Ascending aorta (tissue), 2 donors: ENCODE measurements around the gene DTX3. TPM values are rescaled to one million over a fixed set of nuclear protein-coding genes. Genes with fewer than 3 reads are reported as not detected.
"Not testable (repeated sequence)": the region's sequence is repeated elsewhere in the genome, so short reads cannot be mapped to it uniquely, and the experiment has no call there.

Experiments
- DNase-seq, 2 donors: peaks; one replicate each; pipeline ENCODE4 v3.0.0-alpha.2; 2019; ENCODE audit warnings: low spot score in 2 of 2
- H3K27ac ChIP-seq, 2 donors: fragments of 200-600 bp; sonication (generic); one replicate each; pipeline ENCODE4 v1.5.1; 2016 to 2017; ENCODE audit warnings: mild to moderate bottlenecking in 1 of 2
- H3K27me3 ChIP-seq: fragments of 200-600 bp; sonication (generic); one replicate; pipeline ENCODE4 v1.5.1; 2017
- H3K36me3 ChIP-seq, 2 donors: fragments of 200-600 bp; sonication (generic); one replicate each; pipeline ENCODE4 v1.5.1; 2016
- H3K4me1 ChIP-seq, 2 donors: fragments of 200-600 bp; sonication (generic); one replicate each; pipeline ENCODE4 v1.5.1; 2016 to 2017; ENCODE audit warnings: mild to moderate bottlenecking in 1 of 2
- H3K4me3 ChIP-seq, 2 donors: fragments of 200-600 bp; sonication (generic); one replicate each; pipeline ENCODE4 v1.5.1; 2016 to 2017; ENCODE audit warnings: mild to moderate bottlenecking in 1 of 2
- H3K9me3 ChIP-seq, 2 donors: fragments of 200-600 bp; sonication (generic); one replicate each; pipeline ENCODE4 v1.5.1; 2016
- intact Hi-C: fragments of 100-400 bp; cut with DNase I; formaldehyde crosslinking; loops from one replicate; pipeline ENCODE4 v1.15.1; 2023
- total RNA-seq: library from RNA; depleted of rRNA; stranded (reverse); fragments of >200 nt; gene quantifications from one replicate; pipeline ENCODE4 v1.1.0, GENCODE V29; 2016
- TF ChIP-seq, protein P1 (sequence below), 3 experiments: fragments of 200-600 bp in 2 of 3; fragments of 450-650 bp in 1 of 3; sonication (generic) in 2 of 3; IDR thresholded peaks; one replicate each; pipeline ENCODE4 v1.5.1; 2016 to 2019; ENCODE audit warnings: antibody characterized with exemption in 3 of 3, mild to moderate bottlenecking in 1 of 3, moderate library complexity in 1 of 3

DTX3 gene
- total RNA-seq, 1 donor from 2014 or later = 33.5 TPM

DNA sequence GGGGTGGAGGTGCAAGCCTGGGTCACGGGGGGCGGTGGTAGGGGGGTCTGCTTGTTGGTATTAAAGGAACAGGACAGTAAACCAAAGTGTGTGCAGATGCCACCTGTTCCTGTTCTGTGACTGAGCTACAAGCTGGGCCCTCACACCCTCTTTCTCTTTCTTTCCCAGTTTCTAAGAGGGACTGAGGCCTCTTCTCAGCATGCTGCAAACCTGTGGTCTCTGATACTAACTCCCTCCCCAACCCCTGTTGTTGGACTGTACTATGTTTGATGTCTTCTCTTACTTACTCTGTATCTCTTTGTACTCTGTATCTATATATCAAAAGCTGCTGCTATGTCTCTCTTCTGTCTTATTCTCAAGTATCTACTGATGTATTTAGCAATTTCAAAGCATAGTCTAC is 20.6 kb upstream of the DTX3 start:
- intact Hi-C loops = no loop called here
- Histone ChIP-seq H3K36me3 (no peaks in the 10 kb centered on the region), H3K4me3 (no peak overlapping the region), H3K27me3 (no peaks in the 10 kb centered on the region), H3K4me1 (no peaks in the 10 kb centered on the region), H3K27ac (no peak overlapping the region), H3K9me3 (no peaks in the 10 kb centered on the region)
- TF ChIP-seq, protein P1, sequence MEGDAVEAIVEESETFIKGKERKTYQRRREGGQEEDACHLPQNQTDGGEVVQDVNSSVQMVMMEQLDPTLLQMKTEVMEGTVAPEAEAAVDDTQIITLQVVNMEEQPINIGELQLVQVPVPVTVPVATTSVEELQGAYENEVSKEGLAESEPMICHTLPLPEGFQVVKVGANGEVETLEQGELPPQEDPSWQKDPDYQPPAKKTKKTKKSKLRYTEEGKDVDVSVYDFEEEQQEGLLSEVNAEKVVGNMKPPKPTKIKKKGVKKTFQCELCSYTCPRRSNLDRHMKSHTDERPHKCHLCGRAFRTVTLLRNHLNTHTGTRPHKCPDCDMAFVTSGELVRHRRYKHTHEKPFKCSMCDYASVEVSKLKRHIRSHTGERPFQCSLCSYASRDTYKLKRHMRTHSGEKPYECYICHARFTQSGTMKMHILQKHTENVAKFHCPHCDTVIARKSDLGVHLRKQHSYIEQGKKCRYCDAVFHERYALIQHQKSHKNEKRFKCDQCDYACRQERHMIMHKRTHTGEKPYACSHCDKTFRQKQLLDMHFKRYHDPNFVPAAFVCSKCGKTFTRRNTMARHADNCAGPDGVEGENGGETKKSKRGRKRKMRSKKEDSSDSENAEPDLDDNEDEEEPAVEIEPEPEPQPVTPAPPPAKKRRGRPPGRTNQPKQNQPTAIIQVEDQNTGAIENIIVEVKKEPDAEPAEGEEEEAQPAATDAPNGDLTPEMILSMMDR (IDR thresholded peaks at IDR 0.05) = no peak
- DNase-seq = no peak

DNA sequence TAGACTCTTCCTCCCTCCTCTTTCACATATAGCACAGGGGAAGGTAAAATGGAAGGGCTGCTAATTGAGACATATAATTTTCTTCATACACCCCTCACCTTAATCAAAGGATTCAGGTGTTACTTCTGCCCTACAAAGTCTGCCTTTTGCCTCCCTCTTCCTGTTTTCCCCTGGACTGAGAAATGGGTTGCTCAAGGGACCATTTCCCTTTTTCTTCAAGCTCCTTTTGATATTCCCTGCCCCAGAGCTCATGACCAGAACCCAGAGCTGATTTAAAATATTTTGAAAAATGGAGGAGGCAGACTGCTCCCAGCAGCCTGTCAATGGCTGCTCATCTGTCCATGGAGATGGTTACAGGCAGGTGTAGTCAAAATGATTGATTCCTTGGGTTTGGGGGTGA is 19.9 kb upstream of the DTX3 start:
- Histone ChIP-seq H3K4me1 (no peaks in the 10 kb centered on the region), H3K36me3 (no peaks in the 10 kb centered on the region), H3K27me3 (no peaks in the 10 kb centered on the region), H3K4me3 (no peak overlapping the region), H3K27ac (no peak overlapping the region), H3K9me3 (no peaks in the 10 kb centered on the region)
- intact Hi-C loops = no loop called here
- no peak for DNase-seq
- TF ChIP-seq, protein P1 (IDR thresholded peaks at IDR 0.05) = no peak

DNA sequence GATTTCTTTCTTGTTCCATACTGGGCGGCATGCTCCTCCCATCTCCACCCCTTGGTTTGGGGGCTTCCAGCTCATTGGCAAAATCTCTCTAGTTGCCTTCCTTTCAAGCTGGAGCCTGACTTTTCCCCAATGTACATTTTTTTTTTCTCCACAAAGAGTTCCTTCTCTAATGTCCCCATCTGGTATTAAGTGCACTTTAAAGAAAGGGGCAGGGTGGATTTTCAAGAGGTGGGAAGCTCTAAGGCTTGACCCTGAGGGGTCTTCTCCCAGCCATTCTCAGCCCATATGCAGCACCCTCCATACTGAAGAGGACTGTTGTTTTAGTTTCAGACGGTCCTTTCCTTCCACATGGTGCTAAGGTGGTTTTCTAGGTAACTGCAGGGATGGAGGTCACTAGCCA is 19.5 kb upstream of the DTX3 start:
- TF ChIP-seq, protein P1 (IDR thresholded peaks at IDR 0.05) = no peak
- no peak overlapping the region for H3K27ac ChIP-seq
- no peak for DNase-seq
- H3K9me3 ChIP-seq = no peaks in the 10 kb centered on the region
- H3K4me3 ChIP-seq = no peak overlapping the region
- no peaks in the 10 kb centered on the region for H3K36me3 ChIP-seq
- no peaks in the 10 kb centered on the region for H3K27me3 ChIP-seq
- H3K4me1 ChIP-seq = no peaks in the 10 kb centered on the region
- intact Hi-C loops = no loop called here

DNA sequence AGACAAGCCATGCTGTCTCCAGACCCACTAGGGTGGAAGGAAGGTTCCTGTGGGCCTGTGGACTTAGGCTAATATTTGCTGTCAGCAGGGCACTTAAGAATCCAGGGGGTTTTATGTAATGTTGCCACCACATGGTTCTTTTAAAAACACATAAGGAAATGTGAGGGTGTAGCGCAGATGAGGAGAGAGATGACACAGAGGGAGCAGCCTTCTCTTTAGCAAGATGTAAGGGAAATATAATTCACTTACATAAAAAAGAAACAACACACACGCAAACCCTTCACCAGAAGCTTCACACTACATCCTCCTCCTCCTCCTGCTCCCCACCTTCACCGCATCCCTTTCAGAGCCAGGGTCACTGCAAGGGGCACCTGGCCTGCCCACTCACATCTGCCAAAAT is 18.5 kb upstream of the DTX3 start:
- H3K4me1 ChIP-seq = peaks cover 0 to 4% of the 10 kb centered on the region in 2 donors
- no peaks in the 10 kb centered on the region for H3K9me3 ChIP-seq
- no peak overlapping the region for H3K4me3 ChIP-seq
- H3K27ac ChIP-seq = no peak overlapping the region
- TF ChIP-seq, protein P1 (IDR thresholded peaks at IDR 0.05) = no peak
- no peak for DNase-seq
- H3K36me3 ChIP-seq = no peaks in the 10 kb centered on the region
- intact Hi-C loops = no loop called here
- H3K27me3 ChIP-seq = no peaks in the 10 kb centered on the region

DNA sequence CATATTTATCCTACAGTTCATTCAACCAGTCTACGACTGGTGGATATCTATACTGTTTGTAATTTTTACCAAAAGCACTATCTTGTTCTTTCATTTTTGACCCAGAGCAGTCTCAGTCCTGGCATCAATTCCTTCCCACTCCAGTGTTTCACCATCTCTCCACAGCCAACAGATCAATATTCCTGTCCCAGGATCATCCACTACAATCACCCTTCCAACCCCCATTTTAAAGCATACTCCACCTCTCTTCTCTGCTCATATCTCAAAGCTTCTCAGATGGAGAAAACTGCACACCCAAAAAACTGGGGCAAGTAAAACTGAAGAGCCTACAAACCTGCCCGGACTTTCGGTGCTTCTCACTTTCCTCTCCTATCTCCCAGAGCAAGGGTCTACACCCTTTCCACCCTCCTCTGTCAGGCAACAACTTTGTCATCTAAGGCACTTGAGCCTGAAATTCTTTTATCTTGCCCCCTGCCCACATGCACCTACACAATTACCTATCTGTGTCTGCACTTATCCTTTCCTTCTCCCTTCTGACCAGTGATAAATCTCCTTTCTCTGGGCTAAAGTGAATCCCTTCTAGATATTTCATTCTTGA is 17.7 kb upstream of the DTX3 start:
- no peak for DNase-seq

DNA sequence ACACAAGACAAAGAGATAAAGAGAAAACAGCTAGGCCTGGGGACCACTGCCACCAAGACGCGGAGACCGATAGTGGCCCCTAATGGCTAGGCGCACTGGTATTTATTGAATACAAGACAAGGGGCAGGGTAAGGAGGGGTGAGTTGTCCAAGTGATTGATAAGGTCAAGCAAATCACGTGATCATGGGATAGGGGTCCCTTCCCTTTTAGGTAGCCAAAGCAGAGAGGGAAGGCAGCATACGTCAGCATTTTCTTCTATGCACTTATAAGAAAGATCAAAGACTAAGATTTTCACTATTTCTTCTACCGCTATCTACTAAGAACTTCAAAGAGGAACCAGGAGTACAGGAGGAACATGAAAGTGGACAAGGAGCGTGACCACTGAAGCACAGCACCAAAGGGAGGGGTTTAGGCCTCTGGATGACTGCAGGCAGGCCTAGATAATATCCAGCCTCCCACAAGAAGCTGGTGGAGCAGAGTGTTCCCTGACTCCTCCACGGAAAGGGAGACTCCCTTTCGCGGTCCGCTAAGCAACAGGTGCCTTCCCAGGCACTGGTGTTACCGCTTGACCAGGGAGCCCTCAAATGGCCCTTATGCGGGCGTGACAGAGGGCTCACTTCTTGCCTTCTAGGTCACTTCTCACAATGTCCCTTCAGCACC is 15.5 kb upstream of the DTX3 start:
- H3K27ac ChIP-seq, DNase-seq, H3K9me3 ChIP-seq, H3K4me3 ChIP-seq, intact Hi-C loops, H3K36me3 ChIP-seq, H3K27me3 ChIP-seq: not testable (repeated sequence)
- H3K4me1 ChIP-seq = peaks cover 0 to 19% of the 10 kb centered on the region in 2 donors

More for the DNA sequence above, 17.7 kb upstream of the DTX3 start:
- Histone ChIP-seq H3K27me3 (no peaks in the 10 kb centered on the region), H3K27ac (no peak overlapping the region), H3K9me3 (no peaks in the 10 kb centered on the region), H3K4me1 (peaks cover 0 to 7% of the 10 kb centered on the region in 2 donors), H3K4me3 (no peak overlapping the region), H3K36me3 (no peaks in the 10 kb centered on the region)
- TF ChIP-seq, protein P1 (IDR thresholded peaks at IDR 0.05) = no peak
- intact Hi-C loops = no loop called here
